Activated CD4-positive, alpha-beta T cell treated with anti-CD3 and anti-CD28 coated beads, Interleukin-2, Interleukin-4, amounts not matched to agents 100 ng/mL and 50 ng/mL, durations not matched to agents 16 hours and 8 hours (primary cell): Measurements from ENCODE around the gene CCDC102B.
"Not testable (repeated sequence)": the region's sequence is repeated elsewhere in the genome, so short reads cannot be mapped to it uniquely, and the experiment has no call there.

Experiments
- DNase-seq: peaks from one replicate; pipeline ENCODE4 v3.0.0-alpha.2; 2020; ENCODE audit warnings: low spot score

Gene CCDC102B

DNA sequence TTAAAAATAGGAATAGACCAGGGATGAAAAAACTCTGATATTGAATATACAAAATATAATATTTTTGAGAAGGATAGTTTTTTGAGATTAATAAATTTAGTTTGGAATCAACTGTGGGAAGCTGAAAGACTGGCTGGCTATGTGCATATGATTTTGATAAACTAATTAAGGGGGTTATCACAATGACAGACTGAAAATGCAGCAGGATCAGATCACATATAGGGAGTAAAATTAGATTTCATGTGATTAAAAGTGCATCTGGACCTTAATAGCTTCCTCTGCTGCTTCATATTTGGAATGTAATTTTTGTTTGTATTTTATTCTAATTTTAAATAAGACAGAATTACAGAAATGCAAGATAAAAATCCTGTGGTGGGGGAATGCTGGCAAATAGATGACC, 111.7 kb downstream of the CCDC102B start:
- no peak for DNase-seq

DNA sequence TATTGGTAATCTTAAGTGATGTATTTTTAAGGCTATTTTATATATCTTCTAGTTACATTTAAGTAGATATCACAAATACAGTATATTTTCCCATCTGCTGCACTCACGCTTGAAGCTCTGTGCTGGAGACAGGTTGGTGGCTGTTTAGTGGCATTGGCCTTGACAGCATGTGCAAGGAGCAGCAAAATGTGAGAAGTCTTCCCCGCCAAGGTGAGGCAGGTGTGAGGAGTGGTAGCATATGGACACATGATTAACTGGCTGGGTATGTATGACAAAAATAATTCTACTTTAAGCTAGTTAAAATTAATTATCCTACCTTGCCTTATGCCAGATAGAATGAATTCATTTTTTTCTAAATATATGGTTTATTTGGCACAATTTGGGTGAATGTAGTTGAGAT, 117.2 kb downstream of the CCDC102B start:
- no peak for DNase-seq

DNA sequence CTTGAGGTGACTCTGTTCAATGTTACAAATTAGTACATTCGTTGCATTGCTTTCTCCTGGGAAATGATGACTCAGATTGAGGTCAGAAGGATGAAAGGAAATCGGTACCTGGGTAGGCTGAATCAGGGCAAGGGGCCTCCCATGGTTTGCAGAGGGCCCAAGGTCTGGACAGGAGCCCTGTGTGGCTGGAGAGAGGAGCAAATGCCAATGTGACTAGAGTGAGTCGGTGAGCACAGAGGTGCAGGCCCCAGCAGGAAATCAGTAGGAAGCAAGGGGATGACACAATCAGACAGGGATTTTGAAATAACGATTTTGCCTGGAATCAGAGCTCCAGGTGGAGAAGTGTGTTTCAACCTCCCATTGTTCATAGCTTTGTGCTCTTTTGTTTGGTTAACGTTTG, 118.9 kb downstream of the CCDC102B start:
- DNase-seq: peak; percentile 2

DNA sequence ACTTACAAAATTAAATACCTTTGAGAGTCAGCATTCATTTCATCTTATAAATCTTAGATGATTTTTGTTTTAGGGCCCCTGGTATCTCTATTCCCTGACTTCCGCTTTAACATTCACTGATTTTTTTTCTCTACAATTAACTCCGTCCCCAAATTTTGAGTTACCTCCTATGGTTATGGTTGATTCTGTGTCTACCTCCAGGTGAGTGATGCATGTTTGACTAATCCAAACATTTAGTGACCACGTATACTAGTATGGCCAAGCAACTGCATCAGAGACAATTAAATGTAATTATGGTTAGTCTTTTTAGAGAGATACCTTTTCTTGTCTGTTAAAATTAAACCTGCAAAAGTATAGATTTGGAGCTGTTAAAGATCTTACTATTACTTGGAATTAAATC, 120.3 kb downstream of the CCDC102B start:
- no peak for DNase-seq

DNA sequence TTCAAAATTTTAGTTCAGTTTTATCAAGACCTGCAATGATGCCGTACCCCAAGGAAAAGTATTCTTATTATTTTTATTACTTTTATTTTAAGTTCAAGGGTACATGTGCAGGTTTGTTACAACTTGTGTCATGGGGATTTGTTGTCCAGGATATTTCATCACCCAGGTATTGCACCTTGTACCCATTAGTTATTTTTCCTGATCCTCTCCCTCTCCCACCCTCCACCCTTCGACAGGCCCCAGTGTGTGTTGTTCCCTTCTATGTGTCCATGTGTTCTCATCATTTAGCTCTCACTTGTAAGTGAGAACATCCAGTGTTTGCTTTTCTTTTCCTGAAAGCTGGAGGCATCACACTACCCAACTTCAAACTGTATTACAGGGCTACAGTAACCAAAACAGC, 122.0 kb downstream of the CCDC102B start:
- DNase-seq: no peak

DNA sequence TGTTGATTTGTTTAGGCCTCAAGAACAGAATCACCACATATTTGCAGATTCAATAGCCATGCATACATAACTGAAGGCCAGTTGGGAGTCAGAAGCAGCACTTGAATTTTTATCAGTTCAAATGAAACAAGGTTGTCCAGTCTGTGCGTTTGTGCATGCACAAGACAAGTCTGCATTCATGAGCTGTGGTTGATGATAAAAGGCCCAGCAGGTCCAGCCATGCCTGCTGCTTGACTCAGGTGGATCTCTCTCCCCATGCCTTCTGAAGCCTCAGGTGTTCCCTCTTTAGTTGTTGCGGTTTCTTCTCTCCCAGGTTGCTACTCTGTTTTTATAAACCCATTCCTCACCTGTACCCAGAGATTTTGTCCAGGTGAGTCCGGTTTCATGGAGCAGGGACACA, 124.5 kb downstream of the CCDC102B start:
- no peak for DNase-seq

DNA sequence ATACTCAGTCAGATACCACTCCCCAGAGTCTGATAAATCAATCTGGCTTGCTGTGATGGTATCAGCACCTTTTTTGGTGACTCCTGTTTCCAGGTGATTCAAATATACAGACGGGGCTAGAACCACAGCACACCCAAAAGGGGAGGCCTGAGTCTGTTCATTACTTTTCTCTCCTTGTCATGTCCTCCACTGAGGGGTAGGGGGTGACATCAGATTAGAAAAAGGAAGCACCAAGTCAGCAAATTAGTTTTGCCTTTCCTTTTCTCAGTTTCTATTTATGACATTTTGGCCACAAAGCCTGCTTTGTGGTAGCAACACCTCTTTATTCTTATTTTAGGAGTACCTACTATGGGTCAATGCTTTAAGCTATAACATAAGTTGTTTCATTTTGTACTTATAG, 127.4 kb downstream of the CCDC102B start:
- DNase-seq: peak; percentile 7

DNA sequence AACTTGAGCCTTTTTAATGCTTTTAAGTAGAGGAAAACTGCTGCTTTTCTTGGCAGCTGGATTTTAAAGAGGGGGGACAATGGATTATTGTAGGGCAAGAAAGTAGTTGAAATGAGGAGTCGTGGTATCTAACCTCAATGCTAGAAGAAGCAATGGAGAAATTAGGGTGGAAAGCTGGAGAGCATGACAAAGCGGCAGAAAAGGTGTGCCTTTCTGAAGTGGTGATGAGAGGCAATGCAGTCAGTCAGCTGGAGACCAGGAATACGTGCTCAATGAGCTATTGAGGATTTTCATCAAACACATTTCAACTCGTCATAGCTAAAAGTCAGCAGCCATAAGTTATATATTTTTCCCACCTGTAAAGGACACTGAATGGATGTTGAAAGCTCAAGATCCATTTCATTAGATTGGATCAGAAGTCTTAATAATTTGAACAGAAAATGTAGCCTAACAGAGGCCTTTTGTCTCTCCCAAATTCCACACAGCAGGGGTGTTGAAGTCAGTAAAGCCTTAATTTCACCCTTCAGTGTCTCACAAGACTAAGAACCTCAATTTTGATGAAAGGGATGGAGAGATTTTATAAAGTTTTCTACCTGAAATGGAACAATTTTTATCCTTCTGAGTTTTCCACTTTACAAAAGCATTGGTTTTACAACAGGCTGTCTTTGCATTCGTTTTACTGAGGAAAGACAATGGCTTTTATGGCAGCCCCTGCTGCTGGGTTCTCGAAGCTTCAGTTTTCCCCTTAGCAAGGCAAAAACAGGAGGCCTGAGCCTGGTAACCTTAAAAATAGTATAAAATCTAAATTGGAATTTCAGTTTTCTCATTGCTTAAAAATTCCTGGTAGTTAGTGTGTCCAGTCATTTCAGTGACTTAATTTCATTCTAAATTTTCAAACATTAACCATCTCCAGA, 131.1 kb downstream of the CCDC102B start:
- DNase-seq: no peak

DNA sequence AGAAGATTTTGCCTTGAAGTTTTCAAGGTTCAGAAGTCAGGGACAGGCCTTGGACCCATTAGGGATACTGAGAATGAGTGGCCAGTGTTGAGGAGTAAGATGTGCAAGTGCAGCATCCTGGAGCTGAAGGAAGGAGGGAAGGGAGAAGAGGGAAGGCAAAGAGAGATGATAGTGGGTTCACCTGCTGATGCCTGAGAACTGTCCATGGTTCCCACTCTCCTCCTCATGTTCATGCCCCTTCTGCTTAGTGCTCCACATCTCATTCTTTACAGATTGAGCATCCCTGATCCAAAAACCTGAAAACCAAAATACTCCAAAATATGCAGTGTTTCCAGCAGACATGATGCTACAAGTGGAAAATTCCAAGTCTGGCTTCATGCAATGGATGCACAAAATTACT, 137.8 kb downstream of the CCDC102B start:
- no peak for DNase-seq

DNA sequence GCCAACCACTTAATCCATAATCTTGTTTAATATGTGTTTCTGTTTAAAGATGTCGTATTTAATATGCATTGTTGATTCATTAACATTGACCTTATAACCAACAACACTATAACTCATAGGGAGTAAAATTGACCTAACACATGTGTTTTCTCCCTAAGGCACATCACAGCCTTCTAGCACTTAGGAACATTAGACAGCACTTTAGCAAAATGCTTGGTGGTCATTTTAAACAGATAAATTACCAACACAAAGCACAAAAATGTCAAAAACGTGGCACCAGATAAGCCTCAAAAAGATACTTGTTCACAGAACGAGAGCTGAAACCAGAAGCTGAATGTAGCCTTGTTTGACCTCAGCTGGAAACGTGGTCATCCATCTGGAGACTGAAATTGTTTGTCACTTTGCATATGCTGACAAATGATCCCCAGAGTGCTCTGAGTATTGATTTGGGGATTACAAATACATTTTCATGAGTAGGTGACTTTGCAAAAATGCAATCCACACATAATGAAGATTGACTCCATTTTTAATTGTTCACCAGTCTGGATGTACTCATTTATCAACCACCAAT, 139.2 kb downstream of the CCDC102B start:
- no peak for DNase-seq

DNA sequence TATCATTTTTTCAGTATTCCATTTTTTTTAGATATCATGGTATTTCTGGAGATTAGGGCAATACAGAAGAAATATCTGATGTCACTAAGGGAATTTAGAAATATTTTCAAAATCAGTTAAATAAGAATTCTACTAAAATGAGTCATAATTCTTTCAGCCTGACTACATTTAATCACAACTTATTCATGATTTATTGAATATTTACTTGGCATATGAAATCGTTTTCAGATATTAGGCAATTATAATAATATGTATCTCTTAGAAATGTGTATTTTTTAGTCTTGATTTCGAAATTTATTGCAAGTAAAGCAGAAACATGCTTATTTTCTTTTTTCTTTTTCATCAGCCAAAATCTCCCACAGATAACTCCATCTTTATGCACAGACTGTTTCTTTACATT, 142.2 kb downstream of the CCDC102B start:
- DNase-seq: no peak

DNA sequence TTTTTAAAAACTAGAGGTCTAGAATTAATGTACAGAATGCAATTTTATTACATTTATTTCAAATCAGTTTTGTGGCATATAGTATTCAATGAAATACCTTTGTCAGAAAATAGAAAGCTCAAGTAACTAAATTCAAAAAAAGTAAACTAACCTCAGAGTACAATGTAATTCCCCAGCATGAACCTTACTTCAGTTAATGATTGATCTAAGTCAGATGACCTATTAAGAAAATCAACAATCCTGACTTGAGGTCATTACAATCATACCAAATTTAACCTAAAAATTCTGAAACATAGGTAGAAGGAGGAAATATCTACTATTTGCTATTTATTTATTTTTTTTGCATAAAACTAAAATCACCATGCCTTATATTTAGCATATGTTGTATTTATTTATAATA, 142.9 kb downstream of the CCDC102B start:
- no peak for DNase-seq

DNA sequence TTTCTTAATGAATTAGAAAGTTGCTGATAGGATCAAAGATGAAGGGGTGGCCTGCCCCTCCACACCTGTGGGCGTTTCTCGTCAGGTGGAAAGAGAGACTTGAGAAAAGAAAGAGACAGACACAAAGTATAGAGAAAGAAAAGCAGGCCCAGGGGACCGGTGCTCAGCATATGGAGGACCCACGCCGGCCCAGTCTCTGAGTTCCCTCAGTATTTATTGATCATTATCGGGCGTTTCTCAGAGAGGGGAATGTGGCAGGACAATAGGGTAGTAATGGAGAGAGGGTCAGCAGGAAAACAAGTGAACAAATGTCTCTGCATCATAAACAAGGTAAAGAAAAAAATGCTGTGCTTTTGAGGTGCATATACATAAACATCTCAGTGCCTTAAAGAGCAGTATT, 144.3 kb downstream of the CCDC102B start:
- no peak for DNase-seq

DNA sequence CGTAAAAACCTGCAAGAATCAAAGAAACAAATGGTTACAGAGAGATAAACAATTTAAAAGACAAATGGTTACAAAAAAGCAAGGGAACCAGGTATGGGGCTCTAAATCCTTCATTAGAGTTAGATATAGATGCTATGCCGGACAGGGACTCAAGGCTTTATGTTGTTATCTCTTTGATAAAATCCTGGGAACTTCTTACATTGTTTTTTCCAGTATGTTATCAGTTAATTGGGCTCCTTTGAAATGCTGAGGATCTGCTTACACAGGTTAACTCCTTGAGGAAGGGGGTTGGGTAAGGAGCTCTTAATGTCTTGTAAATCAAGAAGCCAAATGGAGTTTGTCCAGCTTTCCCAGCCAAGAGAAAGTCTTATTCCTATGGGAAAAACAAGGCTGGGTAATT, 146.0 kb downstream of the CCDC102B start:
- not testable (repeated sequence) for DNase-seq

DNA sequence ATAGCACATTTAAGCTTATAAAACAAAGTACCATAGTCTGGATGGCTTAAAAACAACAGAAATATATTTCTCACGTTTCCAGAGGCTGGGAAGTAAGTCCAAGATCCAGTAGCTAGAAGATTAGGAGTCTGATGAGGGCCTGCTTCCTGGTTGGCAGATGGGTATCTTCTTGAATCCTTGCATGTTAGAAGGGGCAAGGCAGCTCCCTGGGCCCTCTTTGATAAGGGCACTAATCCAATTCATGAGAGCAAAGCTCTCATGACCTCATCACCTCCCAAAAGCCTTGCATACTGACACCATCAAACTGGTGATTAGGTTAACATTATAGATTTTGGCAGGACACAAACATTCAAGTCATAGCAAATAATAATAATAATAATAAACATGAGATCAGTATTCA, 146.4 kb downstream of the CCDC102B start:
- no peak for DNase-seq

DNA sequence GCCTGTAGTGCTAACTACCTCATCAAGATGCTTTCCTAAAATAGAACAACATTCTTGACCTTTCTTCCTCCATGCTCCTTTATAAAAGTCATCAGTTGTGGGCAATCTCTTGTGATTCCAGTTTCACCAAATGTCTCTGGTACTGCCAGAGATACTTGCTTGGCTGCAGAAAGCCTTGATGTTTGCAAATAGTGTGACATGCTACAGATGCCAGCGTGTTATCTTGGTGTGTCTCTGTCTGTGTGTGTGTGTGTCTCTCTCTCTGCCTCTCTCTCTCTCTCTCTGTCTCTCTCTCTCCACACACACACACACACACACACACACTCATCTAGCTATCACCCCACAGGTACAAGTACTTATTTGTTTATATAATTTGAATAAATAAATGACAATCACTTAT, 146.9 kb downstream of the CCDC102B start:
- no peak for DNase-seq

DNA sequence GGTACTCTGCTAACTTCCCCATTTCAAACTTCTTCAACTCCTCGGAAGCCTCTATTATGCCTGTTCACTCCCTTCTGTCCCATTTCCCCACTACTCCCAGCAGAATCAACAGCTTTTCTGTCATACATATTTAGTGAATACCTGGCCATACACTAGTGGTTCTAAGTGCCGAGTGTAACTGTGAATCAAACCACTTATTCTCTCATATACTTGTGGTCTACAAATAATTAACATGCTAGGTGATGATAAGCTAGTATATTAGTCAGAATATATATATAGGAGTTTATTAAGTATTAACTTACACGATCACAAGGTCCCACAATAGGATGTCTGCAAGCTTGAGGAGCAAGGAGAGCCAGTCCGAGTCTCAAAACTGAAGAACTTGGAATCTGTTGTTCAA, 150.7 kb downstream of the CCDC102B start:
- no peak for DNase-seq

DNA sequence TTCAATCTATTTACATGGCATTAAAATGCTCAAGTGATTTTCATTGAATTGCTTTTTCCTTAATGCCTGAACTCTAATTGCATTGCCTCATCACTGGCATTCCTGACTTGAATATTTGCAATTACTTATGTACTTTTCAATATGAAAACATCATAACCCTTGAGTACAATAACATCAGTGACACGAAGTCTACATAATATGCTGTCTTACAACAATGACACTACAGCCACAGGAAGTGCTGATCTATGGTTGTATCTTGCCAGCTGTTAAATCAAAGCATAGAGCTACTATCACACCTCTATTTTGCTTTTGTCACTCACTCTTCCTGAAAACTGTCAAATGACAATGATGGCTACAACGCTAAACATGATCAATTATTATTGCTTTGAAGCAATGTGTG, 156.9 kb downstream of the CCDC102B start:
- DNase-seq: no peak

DNA sequence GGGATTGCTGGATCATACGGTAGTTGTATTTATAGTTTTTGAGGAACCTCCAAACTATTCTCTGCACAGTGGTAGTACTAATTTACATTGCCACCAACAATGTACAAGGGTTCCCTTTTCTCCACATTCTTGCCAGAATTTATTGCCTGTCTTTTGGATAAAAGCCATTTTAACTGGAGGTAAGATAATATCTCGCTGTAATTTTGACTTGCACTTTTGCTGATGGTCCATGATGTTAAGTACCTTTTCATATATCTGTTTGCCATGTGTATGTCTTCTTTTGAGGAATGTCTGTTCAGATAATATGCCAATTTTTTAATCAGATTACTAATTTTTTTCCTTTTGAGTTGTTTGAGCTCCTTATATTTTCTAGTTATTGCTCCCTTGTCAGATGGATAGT, 158.8 kb downstream of the CCDC102B start:
- no peak for DNase-seq

DNA sequence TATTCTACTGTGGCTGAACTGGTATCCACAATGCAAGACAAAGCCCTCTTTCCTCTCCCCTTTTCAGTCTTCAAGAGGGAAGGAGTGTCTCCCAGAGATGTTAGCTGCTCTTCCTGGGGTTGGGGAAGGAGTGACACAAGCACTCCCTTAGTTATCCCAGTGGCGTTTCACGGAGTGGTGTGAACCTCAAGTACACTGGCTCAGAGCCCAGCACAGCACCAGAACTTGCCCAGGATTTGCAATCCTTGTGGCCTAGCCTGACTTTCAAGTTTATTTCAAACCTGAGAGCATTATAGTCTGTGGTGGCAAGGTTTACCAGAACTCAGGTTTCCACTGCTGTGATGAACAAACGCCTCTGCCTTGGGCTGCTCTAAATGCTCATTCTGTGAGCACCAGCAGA, 162.5 kb downstream of the CCDC102B start:
- DNase-seq: no peak

DNA sequence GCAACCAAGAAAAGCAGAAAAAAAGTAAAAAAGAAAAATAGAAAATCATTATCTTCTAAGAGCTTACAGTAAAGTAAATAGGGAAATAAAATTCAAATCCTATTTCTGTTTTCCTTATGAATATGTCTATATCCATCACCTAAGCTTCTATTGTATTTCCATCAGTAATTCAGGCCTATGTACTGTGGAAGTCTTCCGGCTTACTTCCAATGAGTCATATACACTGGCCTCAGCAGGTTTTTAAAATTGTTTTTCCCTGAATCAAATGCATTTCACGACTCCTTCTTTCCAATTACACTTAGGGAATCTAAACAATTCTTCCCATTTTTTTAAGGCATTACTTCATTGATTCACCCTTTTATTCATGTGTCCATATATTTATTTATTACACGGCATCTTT, 164.7 kb downstream of the CCDC102B start:
- no peak for DNase-seq

DNA sequence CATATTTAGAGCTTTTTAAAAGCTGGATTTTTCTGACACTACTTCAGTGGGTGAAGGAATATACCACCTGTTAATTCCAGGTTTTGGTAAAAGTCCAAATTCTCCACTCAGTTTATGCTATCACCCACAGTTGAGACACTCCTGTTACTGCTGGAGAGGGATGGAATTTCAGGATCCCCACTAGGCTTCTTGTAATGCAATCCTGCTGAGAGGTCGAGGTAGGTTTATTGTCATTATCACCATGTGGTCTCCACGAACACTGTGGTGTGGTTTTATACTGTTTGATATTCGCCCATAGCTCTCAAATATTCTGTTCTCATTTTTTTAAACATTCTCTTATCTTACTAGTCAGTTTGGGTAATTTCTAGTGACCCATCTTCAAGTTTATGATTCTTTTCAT, 167.9 kb downstream of the CCDC102B start:
- DNase-seq: no peak

DNA sequence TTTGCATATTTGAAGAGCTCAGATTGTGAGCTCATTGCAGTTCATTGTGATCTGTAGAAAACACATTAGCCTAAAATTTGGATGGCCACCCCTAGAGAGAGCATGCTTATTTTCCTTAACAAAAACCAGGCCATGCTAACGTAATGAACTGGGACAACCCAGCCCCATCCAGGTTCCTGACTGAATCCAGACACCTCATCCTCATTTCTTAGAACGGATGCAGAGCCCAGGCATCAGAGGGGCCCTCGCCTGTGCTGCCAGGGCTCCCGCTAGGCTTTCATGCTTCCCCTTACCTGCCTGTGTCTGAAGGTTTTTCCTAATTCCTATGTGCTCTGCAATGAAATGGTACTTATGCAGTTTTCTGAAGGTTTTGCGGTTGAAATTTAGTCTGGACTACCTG, 171.1 kb downstream of the CCDC102B start:
- no peak for DNase-seq

DNA sequence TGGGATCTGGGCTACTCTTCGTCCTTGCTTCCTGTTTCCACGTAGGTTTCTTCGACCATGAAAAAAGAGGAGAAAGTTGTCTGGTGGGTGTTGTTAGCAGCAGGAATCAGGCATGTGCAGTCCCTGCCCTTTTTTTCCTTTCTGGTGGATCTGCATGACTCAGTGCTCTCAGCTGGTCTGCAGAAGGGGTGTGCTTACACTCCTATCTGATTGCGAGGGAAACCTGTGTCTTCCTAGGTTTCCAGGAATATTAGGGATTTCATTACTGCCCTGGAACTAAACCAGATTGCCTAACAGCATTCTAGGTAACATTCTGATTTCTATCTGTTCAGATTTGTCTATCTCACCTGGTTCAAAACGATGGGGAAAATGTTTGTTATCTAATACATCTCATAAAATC, 174.3 kb downstream of the CCDC102B start:
- DNase-seq: no peak
